Gastrocnemius medialis (tissue), 4 donors: ENCODE data around the gene TANC1. TPM values are rescaled to one million over a fixed set of nuclear protein-coding genes. Genes with fewer than 3 reads are reported as not detected.

Source experiments
- ATAC-seq, 2 donors: fragments of 150-250 bp; one replicate each; pipeline ENCODE4 v1.9.1; 2016
- DNase-seq, 2 donors: peaks; one replicate each; pipeline ENCODE4 v3.0.0-alpha.2; 2019
- H3K27ac ChIP-seq, 4 donors: fragments of 200-600 bp; sonication (generic); 1 replicate in 1 of 4; 2 replicates in 3 of 4; pipeline ENCODE4 v1.5.1; 2016 to 2018; ENCODE audit warnings: mild to moderate bottlenecking in 2 of 4, moderate library complexity in 1 of 4
- H3K27me3 ChIP-seq, 3 donors: fragments of 200-600 bp; sonication (generic) in 2 of 3; 1 replicate in 1 of 3; 2 replicates in 2 of 3; pipeline versions ENCODE4 v1.5.1 to v1.6.0; 2016 to 2019; ENCODE audit warnings: mild to moderate bottlenecking in 1 of 3, moderate library complexity in 1 of 3
- H3K36me3 ChIP-seq, 2 donors: fragments of 200-600 bp; sonication (generic) in 1 of 2; one replicate each; pipeline ENCODE4 v1.5.1; 2017 to 2018
- H3K4me1 ChIP-seq, 2 donors: fragments of 200-600 bp; sonication (generic) in 1 of 2; one replicate each; pipeline ENCODE4 v1.5.1; 2016 to 2017; ENCODE audit warnings: mild to moderate bottlenecking in 2 of 2
- H3K4me3 ChIP-seq, 4 donors: fragments of 200-600 bp; sonication (generic) in 3 of 4; 1 replicate in 1 of 4; 2 replicates in 3 of 4; pipeline ENCODE4 v1.5.1; 2016 to 2019; ENCODE audit warnings: mild to moderate bottlenecking in 2 of 4
- H3K9me3 ChIP-seq, 3 donors: fragments of 200-600 bp; sonication (generic) in 2 of 3; 1 replicate in 1 of 3; 2 replicates in 2 of 3; pipeline ENCODE4 v1.5.1; 2016 to 2019
- POLR2A ChIP-seq, 2 donors: fragments of 450-650 bp; IDR thresholded peaks; one replicate each; pipeline ENCODE4 v1.6.1; 2017; ENCODE audit warnings: antibody characterized with exemption in 2 of 2, mild to moderate bottlenecking in 2 of 2, moderate library complexity in 2 of 2
- in situ Hi-C, 4 donors: fragments of 200-750 bp; cut with MboI; loops; one replicate each; pipeline versions ENCODE4 v1.15.0 to v1.8.0; 2017; ENCODE audit warnings: low sequenced_read_pairs in 4 of 4
- intact Hi-C: fragments of 100-400 bp; cut with DNase I; formaldehyde crosslinking; loops from one replicate; pipeline ENCODE4 v1.15.1; 2023; ENCODE audit warnings: low total_unique reads
- microRNA-seq, 2 donors: library from miRNA; unstranded; fragments of <30 nt; microRNA quantifications; one replicate each; pipeline ENCODE4, GENCODE V29; 2016; ENCODE audit warnings: borderline replicate concordance in 2 of 2
- total RNA-seq, 4 donors: library from RNA; depleted of rRNA; stranded (reverse); fragments of >200 nt; gene quantifications; one replicate each; pipeline versions ENCODE4 v1.1.0 to v1.2.3, GENCODE V29; 2016
- TF ChIP-seq, protein P1 (sequence below), 5 experiments: fragments of 450-650 bp in 3 of 5; fragments of 200-600 bp in 2 of 5; sonication (generic) in 2 of 5; IDR thresholded peaks in 4 of 5; conservative IDR thresholded peaks in 1 of 5; 1 replicate in 4 of 5; 2 replicates in 1 of 5; pipeline ENCODE4 v1.5.1; 2016 to 2019; ENCODE audit warnings: antibody characterized with exemption in 5 of 5, mild to moderate bottlenecking in 3 of 5, moderate library complexity in 3 of 5

The TANC1 gene
- total RNA-seq, 4 donors from 2014 or later: 5.1 to 9.9 (median 5.4) TPM

DNA sequence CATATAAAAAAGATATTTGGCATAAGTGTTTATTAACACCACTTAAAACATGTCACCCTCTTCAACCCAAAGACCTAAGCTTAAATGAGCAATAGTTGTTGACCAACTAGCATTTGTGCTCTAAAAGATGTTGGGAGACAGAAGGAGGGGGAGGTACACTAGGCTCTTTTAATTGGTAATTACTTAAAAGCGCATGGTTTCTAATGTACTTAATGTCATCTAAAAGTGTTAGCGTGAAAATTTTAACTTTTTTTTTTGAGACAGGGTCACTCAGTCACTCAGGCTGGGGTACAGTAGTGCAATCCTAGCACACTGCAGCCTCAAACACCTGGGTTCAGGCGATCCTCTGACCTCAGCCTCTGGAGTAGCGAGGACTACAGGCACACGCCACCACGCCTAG, 312.6 kb downstream of the TANC1 start:
- TF ChIP-seq, protein P1, sequence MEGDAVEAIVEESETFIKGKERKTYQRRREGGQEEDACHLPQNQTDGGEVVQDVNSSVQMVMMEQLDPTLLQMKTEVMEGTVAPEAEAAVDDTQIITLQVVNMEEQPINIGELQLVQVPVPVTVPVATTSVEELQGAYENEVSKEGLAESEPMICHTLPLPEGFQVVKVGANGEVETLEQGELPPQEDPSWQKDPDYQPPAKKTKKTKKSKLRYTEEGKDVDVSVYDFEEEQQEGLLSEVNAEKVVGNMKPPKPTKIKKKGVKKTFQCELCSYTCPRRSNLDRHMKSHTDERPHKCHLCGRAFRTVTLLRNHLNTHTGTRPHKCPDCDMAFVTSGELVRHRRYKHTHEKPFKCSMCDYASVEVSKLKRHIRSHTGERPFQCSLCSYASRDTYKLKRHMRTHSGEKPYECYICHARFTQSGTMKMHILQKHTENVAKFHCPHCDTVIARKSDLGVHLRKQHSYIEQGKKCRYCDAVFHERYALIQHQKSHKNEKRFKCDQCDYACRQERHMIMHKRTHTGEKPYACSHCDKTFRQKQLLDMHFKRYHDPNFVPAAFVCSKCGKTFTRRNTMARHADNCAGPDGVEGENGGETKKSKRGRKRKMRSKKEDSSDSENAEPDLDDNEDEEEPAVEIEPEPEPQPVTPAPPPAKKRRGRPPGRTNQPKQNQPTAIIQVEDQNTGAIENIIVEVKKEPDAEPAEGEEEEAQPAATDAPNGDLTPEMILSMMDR (IDR thresholded peaks at IDR 0.05 in 4 of 5, conservative IDR thresholded peaks at IDR 0.05 in 1 of 5): no peak
- no peak for TF ChIP-seq POLR2A (IDR thresholded peaks at IDR 0.05)

More for the DNA sequence above, 312.6 kb downstream of the TANC1 start:
- H3K27ac ChIP-seq: no peak overlapping the region
- H3K27me3 ChIP-seq: no peaks in the 10 kb centered on the region
- no peaks in the 10 kb centered on the region for H3K9me3 ChIP-seq
- ATAC-seq (no peak), DNase-seq (no peak)
- intact Hi-C loops: loop anchor here (10.0 kb wide), 1 partner anchor 334 kb away; the partner anchor contains the start of gene BAZ2B
- peaks cover 3 to 4% of the 10 kb centered on the region in 2 donors for H3K4me1 ChIP-seq
- in situ Hi-C loops: no loop called here
- H3K36me3 ChIP-seq: no peaks in the 10 kb centered on the region
- H3K4me3 ChIP-seq: no peak overlapping the region

Small RNA genes within 50 kb of the gene (microRNA-seq; reads per million reads assigned to microRNA genes)
- gene MIR6888: 0 reads per million in 2 donors

Other genes starting within 250 kb of the TANC1 start
- not detected for gene DAPL1, start 173.3 kb upstream of the TANC1 start, total RNA-seq